Adipocyte (in vitro differentiated cells): ENCODE results near the gene EPHA3.

ENCODE experiments used
- DNase-seq: peaks from one replicate; pipeline ENCODE4 v3.0.0-alpha.2; 2015; ENCODE audit warnings: low read depth
- H3K27me3 ChIP-seq: replicated peaks from 2 replicates; pipeline ENCODE4 v1.7.0; 2013; ENCODE audit warnings: mild to moderate bottlenecking, low read length, moderate library complexity; ENCODE audit not compliant: control insufficient read depth, insufficient read depth
- H3K36me3 ChIP-seq: 2 replicates; pipeline ENCODE4 v1.7.0; 2013; ENCODE audit warnings: low read length, mild to moderate bottlenecking, moderate library complexity; ENCODE audit not compliant: control insufficient read depth, insufficient read depth, severe bottlenecking
- H3K4me1 ChIP-seq: 2 replicates; pipeline ENCODE4 v1.7.0; 2013; ENCODE audit warnings: mild to moderate bottlenecking, low read length, moderate library complexity; ENCODE audit not compliant: control insufficient read depth, insufficient read depth
- H3K4me3 ChIP-seq: 2 replicates; pipeline ENCODE4 v1.7.0; 2013; ENCODE audit warnings: mild to moderate bottlenecking, low read length, moderate library complexity
- H3K9ac ChIP-seq: 2 replicates; pipeline ENCODE4 v1.7.0; 2013; ENCODE audit warnings: mild to moderate bottlenecking, low read length, moderate library complexity
- H3K9me3 ChIP-seq: 2 replicates; pipeline ENCODE4 v1.7.0; 2013; ENCODE audit warnings: mild to moderate bottlenecking, low read length, moderate library complexity; ENCODE audit not compliant: control insufficient read depth

Gene EPHA3

DNA sequence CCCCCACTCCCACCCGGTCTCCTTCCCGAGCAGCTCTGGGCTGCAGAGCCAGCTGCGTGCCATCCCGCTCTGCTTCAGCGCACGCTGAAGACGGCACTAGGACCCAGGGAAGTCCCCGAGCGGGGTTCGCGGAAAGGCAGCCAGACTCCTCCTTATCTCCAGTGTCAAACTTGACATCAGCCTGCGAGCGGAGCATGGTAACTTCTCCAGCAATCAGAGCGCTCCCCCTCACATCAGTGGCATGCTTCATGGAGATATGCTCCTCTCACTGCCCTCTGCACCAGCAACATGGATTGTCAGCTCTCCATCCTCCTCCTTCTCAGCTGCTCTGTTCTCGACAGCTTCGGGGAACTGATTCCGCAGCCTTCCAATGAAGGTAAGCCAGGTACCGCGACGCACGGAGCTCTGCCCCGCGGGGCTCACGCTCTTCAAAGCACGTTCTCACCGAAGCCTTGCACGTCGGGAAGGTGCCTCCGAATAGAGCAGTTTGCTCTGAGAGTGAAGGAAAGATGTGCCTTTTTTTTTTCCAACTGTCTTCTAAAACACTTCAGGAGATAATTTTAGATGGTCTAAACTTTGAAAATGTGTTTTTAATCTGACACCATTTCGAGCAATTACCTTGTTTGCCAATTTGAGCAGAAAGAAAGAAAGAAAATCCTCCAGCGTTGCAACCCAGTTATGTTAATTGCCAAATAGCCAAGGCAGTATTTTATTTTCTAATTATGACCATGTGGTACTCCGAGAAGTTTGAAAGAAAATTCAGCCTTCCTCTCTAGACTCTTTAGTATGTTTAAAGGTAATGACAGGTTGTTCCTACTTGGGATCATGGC, at the start of gene EPHA3:
EPHA3 (plus strand) TSS at position 161 of the 830 bp plus-strand sequence; CDS start at position 289, 128 bp downstream.
- Histone ChIP-seq H3K9ac (peak within 1 kb of the TSS; percentile 36), H3K4me1 (peaks cover 20% of the 10 kb centered on the region), H3K27me3 (peaks cover 32% of the 10 kb centered on the region), H3K36me3 (no peaks in the 10 kb centered on the region), H3K4me3 (peak within 1 kb of the TSS; percentile 88), H3K9me3 (no peaks in the 10 kb centered on the region)
- peak; percentile 72 for DNase-seq

GRCh38 chr3:89058371-89058770, 49.0 kb upstream of the EPHA3 start:
- Histone ChIP-seq H3K27me3 (no peaks in the 10 kb centered on the region), H3K9ac (no peak overlapping the region), H3K36me3 (no peaks in the 10 kb centered on the region), H3K4me3 (no peak overlapping the region), H3K4me1 (peaks cover 5% of the 10 kb centered on the region), H3K9me3 (no peaks in the 10 kb centered on the region)
- no peak for DNase-seq

DNA sequence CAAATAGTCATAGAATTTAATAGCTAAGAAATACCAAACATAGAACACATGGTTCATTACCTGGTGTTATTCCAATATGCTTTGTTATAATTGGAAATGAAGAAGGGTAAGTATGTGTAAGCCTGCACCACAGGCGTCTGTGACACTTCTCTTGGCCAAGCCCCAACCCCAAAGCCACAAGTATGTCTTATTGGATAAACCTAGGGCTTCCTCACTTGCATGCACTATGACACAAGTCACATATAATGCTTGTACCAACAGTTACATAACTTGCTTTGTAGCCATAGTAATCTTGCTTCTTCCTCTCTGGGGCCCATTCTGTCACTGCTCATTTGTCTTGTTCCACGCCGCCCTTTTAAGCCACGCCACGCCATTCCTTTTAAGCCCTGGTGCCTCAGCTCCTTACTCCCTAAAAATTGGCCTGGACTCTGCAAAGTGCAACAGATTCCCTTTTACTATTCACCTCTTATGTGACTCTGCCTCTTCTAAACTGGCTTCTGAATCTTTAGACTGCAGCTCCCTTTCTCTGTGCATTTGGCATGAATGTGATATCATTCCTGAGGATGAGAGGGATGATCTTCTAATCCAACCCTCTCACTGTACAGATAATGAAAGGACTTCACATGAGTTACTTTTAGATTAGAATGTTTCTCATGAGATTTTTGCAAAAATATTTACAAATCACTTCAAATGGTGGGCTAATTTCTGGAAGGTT, 48.1 kb upstream of the EPHA3 start:
- no peaks in the 10 kb centered on the region for H3K27me3 ChIP-seq
- no peak overlapping the region for H3K4me3 ChIP-seq
- DNase-seq: peak; percentile 29
- no peaks in the 10 kb centered on the region for H3K9me3 ChIP-seq
- no peak overlapping the region for H3K9ac ChIP-seq
- H3K4me1 ChIP-seq: peaks cover 5% of the 10 kb centered on the region
- H3K36me3 ChIP-seq: no peaks in the 10 kb centered on the region

DNA sequence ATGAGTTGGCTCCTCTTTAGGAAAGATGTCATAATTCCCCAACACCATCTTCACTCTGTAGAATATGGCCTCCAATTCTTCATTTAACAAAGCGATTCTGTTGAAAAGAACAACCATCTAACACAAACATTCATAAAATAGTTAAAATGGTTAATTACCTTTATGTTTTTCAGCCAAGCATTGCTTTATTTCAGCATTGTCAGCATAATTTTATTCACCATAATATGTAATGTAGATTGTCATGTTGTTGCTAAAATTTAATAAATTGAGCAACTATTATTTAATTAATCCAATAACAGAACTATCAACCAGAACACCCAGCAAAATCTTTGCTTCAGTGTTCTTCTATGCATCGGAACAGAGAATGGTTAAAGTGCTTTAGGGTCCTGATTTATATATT, 46.2 kb upstream of the EPHA3 start:
- H3K9ac ChIP-seq: no peak overlapping the region
- no peak for DNase-seq
- H3K9me3 ChIP-seq: no peaks in the 10 kb centered on the region
- peaks cover 5% of the 10 kb centered on the region for H3K4me1 ChIP-seq
- no peaks in the 10 kb centered on the region for H3K27me3 ChIP-seq
- no peak overlapping the region for H3K4me3 ChIP-seq
- no peaks in the 10 kb centered on the region for H3K36me3 ChIP-seq

DNA sequence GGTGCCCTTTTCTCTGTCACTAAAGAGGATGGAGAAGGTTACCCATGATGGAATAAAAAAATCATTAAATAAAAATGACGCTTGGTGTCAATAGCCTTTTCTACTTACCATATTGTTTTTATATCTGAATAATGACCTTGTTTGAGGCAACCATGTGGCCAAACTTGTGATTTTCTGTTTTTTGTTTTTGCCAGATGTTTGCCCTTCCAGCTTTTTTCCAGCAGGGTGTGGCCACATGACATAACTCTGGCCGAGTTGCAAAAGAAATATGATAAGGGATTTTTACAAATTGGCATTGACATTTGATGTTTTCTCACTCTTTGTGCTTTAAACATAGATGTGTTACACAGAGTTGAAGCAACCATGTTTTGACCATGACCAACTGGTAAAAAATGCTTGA, 39.7 kb upstream of the EPHA3 start:
- Histone ChIP-seq H3K4me3 (no peak overlapping the region), H3K4me1 (no peaks in the 10 kb centered on the region), H3K9ac (no peak overlapping the region), H3K9me3 (no peaks in the 10 kb centered on the region), H3K36me3 (no peaks in the 10 kb centered on the region), H3K27me3 (no peaks in the 10 kb centered on the region)
- DNase-seq: peak; percentile 47

- no peaks in the 10 kb centered on the region for H3K9me3 ChIP-seq
- no peak for DNase-seq
- no peaks in the 10 kb centered on the region for H3K36me3 ChIP-seq
- no peak overlapping the region for H3K4me3 ChIP-seq
- H3K27me3 ChIP-seq: no peaks in the 10 kb centered on the region
- H3K4me1 ChIP-seq: no peaks in the 10 kb centered on the region
- no peak overlapping the region for H3K9ac ChIP-seq
These were observed 34.8 kb upstream of the EPHA3 start for GRCh38 chr3:89072642-89073041.

DNA sequence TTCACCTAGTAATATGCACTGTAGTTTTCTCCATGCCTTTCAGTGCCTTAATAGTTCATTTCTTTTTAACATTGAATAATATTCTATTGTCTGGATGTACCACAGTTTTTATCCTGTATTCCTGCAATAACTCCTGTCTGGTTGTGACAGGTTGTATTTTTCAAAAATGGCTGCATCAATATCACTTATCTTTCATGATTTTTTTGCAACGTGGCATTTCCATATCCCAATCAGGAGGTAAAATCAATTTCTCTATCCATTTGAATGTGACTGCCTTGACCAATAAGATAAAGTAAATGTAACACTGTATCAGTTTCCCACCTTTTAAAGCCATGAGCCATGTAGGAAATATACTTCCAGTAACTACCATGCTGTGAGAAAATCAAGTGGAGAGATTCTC, 27.5 kb upstream of the EPHA3 start:
- no peak overlapping the region for H3K4me3 ChIP-seq
- H3K9ac ChIP-seq: no peak overlapping the region
- H3K27me3 ChIP-seq: no peaks in the 10 kb centered on the region
- H3K9me3 ChIP-seq: no peaks in the 10 kb centered on the region
- H3K4me1 ChIP-seq: no peaks in the 10 kb centered on the region
- no peak for DNase-seq
- H3K36me3 ChIP-seq: no peaks in the 10 kb centered on the region

GRCh38 chr3:89087851-89088250, 19.6 kb upstream of the EPHA3 start:
- Histone ChIP-seq H3K9me3 (no peaks in the 10 kb centered on the region), H3K4me3 (no peak overlapping the region), H3K9ac (no peak overlapping the region), H3K27me3 (no peaks in the 10 kb centered on the region), H3K36me3 (no peaks in the 10 kb centered on the region), H3K4me1 (no peaks in the 10 kb centered on the region)
- DNase-seq: no peak

DNA sequence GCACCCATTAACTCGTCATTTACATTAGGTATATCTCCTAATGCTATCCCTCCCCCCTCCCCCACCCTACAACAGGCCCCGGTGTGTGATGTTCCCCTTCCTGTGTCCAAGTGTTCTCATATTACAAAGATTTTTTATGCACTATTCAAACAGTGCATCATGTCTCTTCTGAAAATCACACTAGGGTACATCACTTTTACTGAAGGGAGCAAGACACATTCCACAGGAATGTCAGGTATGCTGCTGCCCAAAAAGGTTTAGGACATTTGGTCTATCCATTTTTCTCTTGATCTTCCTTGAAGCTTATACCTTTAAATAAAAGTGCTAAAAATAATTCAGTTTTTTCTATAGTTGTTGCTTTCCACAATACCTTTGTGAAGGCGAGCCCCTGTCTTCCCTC, 9.2 kb upstream of the EPHA3 start:
- no peaks in the 10 kb centered on the region for H3K9me3 ChIP-seq
- no peaks in the 10 kb centered on the region for H3K36me3 ChIP-seq
- no peaks in the 10 kb centered on the region for H3K4me1 ChIP-seq
- no peak overlapping the region for H3K4me3 ChIP-seq
- H3K27me3 ChIP-seq: no peaks in the 10 kb centered on the region
- H3K9ac ChIP-seq: no peak overlapping the region
- DNase-seq: no peak

- DNase-seq: peak; percentile 86
- Histone ChIP-seq H3K27me3 (no peaks in the 10 kb centered on the region), H3K4me3 (no peak overlapping the region), H3K9me3 (no peaks in the 10 kb centered on the region), H3K4me1 (no peaks in the 10 kb centered on the region), H3K36me3 (no peaks in the 10 kb centered on the region), H3K9ac (no peak overlapping the region)
These were observed 8.3 kb upstream of the EPHA3 start for GRCh38 chr3:89098964-89099585.

- Histone ChIP-seq H3K9me3 (no peaks in the 10 kb centered on the region), H3K27me3 (peaks cover 16% of the 10 kb centered on the region), H3K36me3 (no peaks in the 10 kb centered on the region), H3K9ac (no peak overlapping the region), H3K4me1 (peaks cover 7% of the 10 kb centered on the region), H3K4me3 (no peak overlapping the region)
- no peak for DNase-seq
These were observed 6.2 kb upstream of the EPHA3 start for GRCh38 chr3:89101251-89101650.
